HG03039 (cell line): ENCODE data around the gene KLRC2.
"Not testable (repeated sequence)": the region's sequence is repeated elsewhere in the genome, so short reads cannot be mapped to it uniquely, and the experiment has no call there.

Experiments used
- ATAC-seq: cut with Tn5 transposase; IDR thresholded peaks from one replicate; pipeline ENCODE4 v1.9.1; 2021; ENCODE audit warnings: mild to moderate bottlenecking, moderate library complexity; ENCODE audit not compliant: unreplicated experiment

The KLRC2 gene

GRCh38 chr12:10406725-10407124, 29.1 kb downstream of the KLRC2 start:
- no peak for ATAC-seq

- no peak for ATAC-seq
These were observed 30.5 kb downstream of the KLRC2 start for GRCh38 chr12:10405294-10405693.

- ATAC-seq: no peak
These were observed 31.0 kb downstream of the KLRC2 start for GRCh38 chr12:10404798-10405197.

- ATAC-seq: no peak
These were observed 35.0 kb downstream of the KLRC2 start for GRCh38 chr12:10400829-10401228.

- no peak for ATAC-seq
These were observed 37.6 kb downstream of the KLRC2 start for GRCh38 chr12:10398168-10398567.

- no peak for ATAC-seq
These were observed 38.5 kb downstream of the KLRC2 start for GRCh38 chr12:10397296-10397695.

- not testable (repeated sequence) for ATAC-seq
These were observed 39.6 kb downstream of the KLRC2 start for GRCh38 chr12:10396176-10396575.

- ATAC-seq: no peak
These were observed 40.3 kb downstream of the KLRC2 start for GRCh38 chr12:10395390-10395998.

GRCh38 chr12:10394531-10395152, 41.2 kb downstream of the KLRC2 start:
- not testable (repeated sequence) for ATAC-seq

GRCh38 chr12:10393291-10393690, 42.5 kb downstream of the KLRC2 start:
- no peak for ATAC-seq

- ATAC-seq: no peak
These were observed 43.3 kb downstream of the KLRC2 start for GRCh38 chr12:10392394-10392930.

- ATAC-seq: not testable (repeated sequence)
These were observed 44.8 kb downstream of the KLRC2 start for GRCh38 chr12:10390991-10391390.

GRCh38 chr12:10389904-10390303, 45.9 kb downstream of the KLRC2 start, which contains the start of gene KLRK1:
Gene KLRK1 (minus strand): TSS chr12:10390041. CDS start chr12:10388810, 1,231 bp downstream.
- ATAC-seq: no peak

- no peak for ATAC-seq
These were observed 47.0 kb downstream of the KLRC2 start for GRCh38 chr12:10388624-10389413.

GRCh38 chr12:10387498-10387897, 48.3 kb downstream of the KLRC2 start:
- not testable (repeated sequence) for ATAC-seq

GRCh38 chr12:10386857-10387256, 49.0 kb downstream of the KLRC2 start:
- ATAC-seq: no peak

GRCh38 chr12:10385166-10385613, 50.6 kb downstream of the KLRC2 start:
- no peak for ATAC-seq

GRCh38 chr12:10384191-10384590, 51.6 kb downstream of the KLRC2 start:
- no peak for ATAC-seq

GRCh38 chr12:10381928-10382628, 53.7 kb downstream of the KLRC2 start:
- ATAC-seq: no peak
